GM13976 (cell line): ENCODE results near the gene RSPH10B.
"Not testable (repeated sequence)": the region's sequence is repeated elsewhere in the genome, so short reads cannot be mapped to it uniquely, and the experiment has no call there.

Experiments
- DNase-seq: peaks from one replicate; pipeline ENCODE4 v3.0.0; 2012; ENCODE audit warnings: low spot score
- CTCF ChIP-seq: IDR thresholded peaks from 2 replicates; pipeline ENCODE4 v1.5.1; 2012; ENCODE audit warnings: borderline replicate concordance, mild to moderate bottlenecking; ENCODE audit not compliant: insufficient read depth; ENCODE audit errors: extremely low read depth, missing control alignments, control extremely low read depth
- in situ Hi-C: fragments of 300-500 bp; cut with MboI; formaldehyde crosslinking; loops from one replicate; pipeline ENCODE4 v1.12.0; 2022; ENCODE audit warnings: low sequenced_read_pairs, mixed read lengths, inconsistent platforms; ENCODE audit not compliant: unreplicated experiment

RSPH10B gene

GRCh38 chr7:6007386-6007785 is 36.9 kb upstream of the RSPH10B start:
- TF ChIP-seq CTCF = no peak
- in situ Hi-C loops = no loop called here
- no peak for DNase-seq

GRCh38 chr7:5997210-5997808 is 26.8 kb upstream of the RSPH10B start:
- in situ Hi-C loops = no loop called here
- TF ChIP-seq CTCF = peak; percentile 38
- peak; percentile 56 for DNase-seq

GRCh38 chr7:5987061-5987460 is 16.6 kb upstream of the RSPH10B start:
- in situ Hi-C loops, DNase-seq: not testable (repeated sequence)

- in situ Hi-C loops, DNase-seq: not testable (repeated sequence)
These were observed 9.3 kb upstream of the RSPH10B start for GRCh38 chr7:5979680-5980314.

- DNase-seq, in situ Hi-C loops: not testable (repeated sequence)
These were observed 3.1 kb upstream of the RSPH10B start for GRCh38 chr7:5973580-5973979.

GRCh38 chr7:5963810-5964209 is 6.7 kb downstream of the RSPH10B start:
- DNase-seq, in situ Hi-C loops: not testable (repeated sequence)

- DNase-seq, in situ Hi-C loops: not testable (repeated sequence)
These were observed 7.3 kb downstream of the RSPH10B start for GRCh38 chr7:5963205-5963604.

GRCh38 chr7:5934945-5935450 is 35.5 kb downstream of the RSPH10B start:
- in situ Hi-C loops, DNase-seq: not testable (repeated sequence)

GRCh38 chr7:5931905-5932644 is 38.4 kb downstream of the RSPH10B start:
- in situ Hi-C loops, DNase-seq: not testable (repeated sequence)

GRCh38 chr7:5931250-5931649 is 39.2 kb downstream of the RSPH10B start:
- in situ Hi-C loops = not testable (repeated sequence)
- peak; percentile 1 for DNase-seq

GRCh38 chr7:5930290-5930689 is 40.2 kb downstream of the RSPH10B start:
- in situ Hi-C loops, DNase-seq: not testable (repeated sequence)

- in situ Hi-C loops, DNase-seq: not testable (repeated sequence)
These were observed 44.1 kb downstream of the RSPH10B start for GRCh38 chr7:5926263-5926870.

GRCh38 chr7:5924630-5925029 is 45.9 kb downstream of the RSPH10B start:
- in situ Hi-C loops = loop anchor here (25.0 kb wide), 1 partner anchor 888 kb away; no protein-coding TSS in a partner anchor

GRCh38 chr7:5924180-5924579 is 46.3 kb downstream of the RSPH10B start:
- not testable (repeated sequence) for DNase-seq
- in situ Hi-C loops = loop anchor here (25.0 kb wide), 1 partner anchor 888 kb away; no protein-coding TSS in a partner anchor

More at GRCh38 chr7:5924630-5925029, 45.9 kb downstream of the RSPH10B start:
- DNase-seq = not testable (repeated sequence)

- not testable (repeated sequence) for DNase-seq
- in situ Hi-C loops = loop anchor here (25.0 kb wide), 1 partner anchor 896 kb away; no protein-coding TSS in a partner anchor
These were observed 54.0 kb downstream of the RSPH10B start for GRCh38 chr7:5916529-5916928.
